Endothelial cell of umbilical vein (primary cell): ENCODE results near the gene KIF26A. TPM values are rescaled to one million over a fixed set of nuclear protein-coding genes. Genes with fewer than 3 reads are reported as not detected.

ENCODE experiments used
- BruUV-seq: library from RNA; stranded (reverse); fragments of 400-500 nt; replicated peaks from 2 replicates; lab custom pipeline; 2021; lab: Mats Ljungman, UMichigan
- CTCF ChIA-PET: fragments of 300-600, 350-600 bp; sonication (Branson Sonifier 250); formaldehyde crosslinking; loops from one replicate; lab custom pipeline; 2021; ENCODE audit warnings: antibody characterized with exemption, inconsistent platforms; lab: Charles Lee
- POLR2A ChIA-PET: fragments of 300-600, 350-600 bp; sonication (Branson Sonifier 250); formaldehyde crosslinking; loops from one replicate; lab custom pipeline; 2021; ENCODE audit warnings: antibody characterized with exemption, inconsistent platforms; lab: Charles Lee
- DNase-seq: peaks from one replicate; pipeline ENCODE4 v3.0.0-alpha.2; 2011; ENCODE audit warnings: low read depth, low spot score
- FAIRE-seq: peaks from 2 replicates; lab custom pipeline; 2011; peaks lifted over from hg19 to GRCh38; lab: Jason Lieb, UNC
- H2AFZ ChIP-seq: 2 replicates; pipeline ENCODE4 v1.6.0; 2012; ENCODE audit warnings: low read depth, low read length, control low read depth, inconsistent platforms
- H3K27ac ChIP-seq: 2 replicates; pipeline ENCODE4 v1.5.1; 2011; ENCODE audit warnings: low read depth, mild to moderate bottlenecking, control low read depth, low read length, moderate library complexity; ENCODE audit not compliant: insufficient read depth
- H3K27me3 ChIP-seq, 2 experiments: 2 replicates each; pipeline versions ENCODE4 v1.6.0 to v1.6.1; 2011; ENCODE audit warnings: low read length in 2 of 2, mixed read lengths in 1 of 2; ENCODE audit not compliant: control insufficient read depth in 2 of 2, insufficient read depth in 2 of 2
- H3K36me3 ChIP-seq, 2 experiments: 2 replicates in 1 of 2; 3 replicates in 1 of 2; pipeline ENCODE4 v1.5.1; 2011; ENCODE audit warnings: low read length in 2 of 2, mild to moderate bottlenecking in 1 of 2, moderate library complexity in 1 of 2; ENCODE audit not compliant: control insufficient read depth in 2 of 2, insufficient read depth in 2 of 2; ENCODE audit errors: extremely low read depth in 1 of 2
- H3K4me1 ChIP-seq: 3 replicates; pipeline ENCODE4 v1.5.1; 2011; ENCODE audit warnings: mild to moderate bottlenecking, low read length; ENCODE audit not compliant: control insufficient read depth, insufficient read depth; ENCODE audit errors: extremely low read depth
- H3K4me2 ChIP-seq: 2 replicates; pipeline ENCODE4 v1.6.1; 2011; ENCODE audit warnings: low read length, control low read depth, mixed read lengths; ENCODE audit not compliant: insufficient read depth
- H3K4me3 ChIP-seq, 3 experiments: fragments of 200-600 bp in 1 of 3; sonication (generic), shearing (Covaris generic) in 1 of 3; replicated peaks in 1 of 3; 2 replicates each; pipeline ENCODE4 v1.5.1; 2011 to 2016; ENCODE audit warnings: control low read depth in 3 of 3, low read length in 3 of 3, mild to moderate bottlenecking in 2 of 3, inconsistent platforms in 1 of 3, low read depth in 1 of 3, moderate library complexity in 1 of 3; ENCODE audit not compliant: insufficient read depth in 1 of 3
- H3K79me2 ChIP-seq: 2 replicates; pipeline ENCODE4 v1.6.0; 2012; ENCODE audit warnings: low read length, inconsistent platforms; ENCODE audit not compliant: control insufficient read depth, insufficient read depth
- H3K9ac ChIP-seq: replicated peaks from 2 replicates; pipeline ENCODE3; 2011; ENCODE audit warnings: low read length, control low read depth; ENCODE audit not compliant: insufficient read depth; ENCODE audit errors: extremely low read depth
- H3K9me1 ChIP-seq: replicated peaks from 3 replicates; pipeline ENCODE4 v1.6.0; 2011; ENCODE audit warnings: mild to moderate bottlenecking, low read length; ENCODE audit not compliant: control insufficient read depth, insufficient read depth; ENCODE audit errors: extremely low read depth
- H3K9me3 ChIP-seq: replicated peaks from 2 replicates; pipeline ENCODE4 v1.5.1; 2012; ENCODE audit warnings: low read length, inconsistent platforms; ENCODE audit not compliant: control insufficient read depth, insufficient read depth
- H4K20me1 ChIP-seq: replicated peaks from 2 replicates; pipeline ENCODE3; 2011; ENCODE audit warnings: mild to moderate bottlenecking, low read length; ENCODE audit not compliant: control insufficient read depth, insufficient read depth; ENCODE audit errors: extremely low read depth
- CTCF ChIP-seq, 2 donors: IDR thresholded peaks; 1 replicate in 1 of 2; 2 replicates in 1 of 2; pipeline ENCODE4 v1.5.1; 2011; ENCODE audit warnings: low read length in 2 of 2, mild to moderate bottlenecking in 2 of 2, moderate library complexity in 2 of 2, control low read depth in 1 of 2, inconsistent platforms in 1 of 2, low read depth in 1 of 2; ENCODE audit not compliant: insufficient read depth in 1 of 2; ENCODE audit errors: extremely low read depth in 1 of 2
- EZH2 ChIP-seq: IDR thresholded peaks from 2 replicates; pipeline ENCODE4 v1.6.1; 2012; ENCODE audit warnings: borderline replicate concordance, low read depth, mild to moderate bottlenecking, moderate library complexity, low read length, inconsistent platforms; ENCODE audit not compliant: severe bottlenecking
- FOS ChIP-seq: IDR thresholded peaks from 2 replicates; pipeline ENCODE4 v1.6.1; 2011; ENCODE audit warnings: mild to moderate bottlenecking, low read length, moderate library complexity, borderline replicate concordance; ENCODE audit not compliant: insufficient read depth
- GATA2 ChIP-seq: IDR thresholded peaks from 2 replicates; pipeline ENCODE4 v1.7.0; 2011; ENCODE audit warnings: low read depth, mild to moderate bottlenecking, moderate library complexity, mixed read lengths, low read length; ENCODE audit not compliant: insufficient read length, insufficient read depth
- JUN ChIP-seq: IDR thresholded peaks from 2 replicates; pipeline ENCODE4 v1.6.1; 2011; ENCODE audit warnings: borderline replicate concordance, low read depth; ENCODE audit not compliant: insufficient read length, insufficient read depth
- MAX ChIP-seq: IDR thresholded peaks from 2 replicates; pipeline ENCODE4 v1.6.1; 2011; ENCODE audit not compliant: insufficient read depth, insufficient read length
- MYC ChIP-seq: IDR thresholded peaks from one replicate; pipeline ENCODE4 v1.6.1; 2011; ENCODE audit warnings: mild to moderate bottlenecking, low read depth, low read length
- POLR2A ChIP-seq: IDR thresholded peaks from 2 replicates; pipeline ENCODE4 v1.6.1; 2012; ENCODE audit warnings: low read depth, mild to moderate bottlenecking, control low read depth, low read length
- POLR2AphosphoS5 ChIP-seq: IDR thresholded peaks from 2 replicates; pipeline ENCODE4 v1.6.1; 2012; ENCODE audit warnings: low read depth, mild to moderate bottlenecking, control low read depth, low read length, moderate library complexity; ENCODE audit not compliant: insufficient read depth
- dilution Hi-C: fragments of 300-500 bp; cut with MboI; formaldehyde crosslinking; loops from one replicate; pipeline ENCODE4 v1.15.0; 2019; ENCODE audit warnings: low sequenced_read_pairs; ENCODE audit not compliant: extremely low pct_ligation_motif_present
- intact Hi-C: fragments of 100-400 bp; cut with micrococcal nuclease; formaldehyde crosslinking; loops from one replicate; pipeline ENCODE4 v1.10.0; 2022
- polyA plus RNA-seq, 4 experiments: library from polyadenylated mRNA; depleted of rRNA in 3 of 4; stranded (reverse) in 3 of 4; unstranded in 1 of 4; fragments of >200 nt; gene quantifications; 2 replicates each; pipeline versions ENCODE4 v1.2.1 to v1.2.3, GENCODE V29; 2011 to 2012; ENCODE audit warnings: missing spikeins in 1 of 4
- total RNA-seq: library from RNA; stranded (reverse); gene quantifications from 2 replicates; pipeline ENCODE4 v1.2.3, GENCODE V29; 2021

Gene KIF26A
- total and polyA plus RNA-seq, 2 donors (not counting 3 experiments of a cell fraction or from before 2014, with no cell fraction given) = 3.6 to 10.7 TPM

GRCh38 chr14:104109731-104110361 is 28.5 kb upstream of the KIF26A start:
- dilution Hi-C loops = no loop called here
- no peak for TF ChIP-seq POLR2AphosphoS5
- no peak for TF ChIP-seq MAX
- TF ChIP-seq GATA2 = no peak
- TF ChIP-seq POLR2A = no peak
- no peak for TF ChIP-seq EZH2
- no peak for TF ChIP-seq CTCF (IDR thresholded peaks at IDR 0.05; ENCODE audit: extremely low read depth in 1 of 2, insufficient read depth in 1 of 2, low read depth in 1 of 2, low read length in 2 of 2)
- TF ChIP-seq FOS = no peak
- TF ChIP-seq MYC = no peak
- TF ChIP-seq JUN = no peak
- Histone ChIP-seq H2AFZ (no peak overlapping the region), H3K4me3 (no peak overlapping the region), H3K4me1 (no peaks in the 10 kb centered on the region), H3K79me2 (no peaks in the 10 kb centered on the region), H3K36me3 (no peaks in the 10 kb centered on the region), H3K9me3 (no peaks in the 10 kb centered on the region), H3K27me3 (no peaks in the 10 kb centered on the region), H3K27ac (no peak overlapping the region), H3K4me2 (no peak overlapping the region), H4K20me1 (no peaks in the 10 kb centered on the region), H3K9ac (no peak overlapping the region), H3K9me1 (no peaks in the 10 kb centered on the region)
- intact Hi-C loops = no loop called here
- DNase-seq (no peak), FAIRE-seq (no peak)
- no TSS peak for BruUV-seq
- ChIA-PET CTCF (interaction anchor here (1.7 to 2.4 kb wide), 3 partner anchors 15 to 454 kb away, joined by 5 to 7 read pairs (median 5); no protein-coding TSS in a partner anchor), POLR2A (no interaction called here)
